HL-60 (cell line): ENCODE measurements around the gene POLR2I.
"Not testable (repeated sequence)": the region's sequence is repeated elsewhere in the genome, so short reads cannot be mapped to it uniquely, and the experiment has no call there.

Source experiments
- DNase-seq, 2 experiments: peaks; one replicate each; pipeline ENCODE4 v3.0.0-alpha.2; 2010 to 2020; ENCODE audit warnings: low read depth in 1 of 2, low spot score in 1 of 2
- H3K27ac ChIP-seq: fragments of 250-450 bp; sonication (Bioruptor Pico); replicated peaks from 2 replicates; pipeline ENCODE4 v1.5.1; 2020; ENCODE audit warnings: mild to moderate bottlenecking, moderate library complexity
- H3K27me3 ChIP-seq: fragments of 250-450 bp; sonication (Bioruptor Pico); 2 replicates; pipeline ENCODE4 v1.5.1; 2021; ENCODE audit warnings: mild to moderate bottlenecking, moderate library complexity; ENCODE audit not compliant: insufficient read depth, poor library complexity, severe bottlenecking
- H3K4me3 ChIP-seq: replicated peaks from 2 replicates; pipeline ENCODE4 v1.5.1; 2011; ENCODE audit warnings: mild to moderate bottlenecking, control low read depth, low read length; ENCODE audit not compliant: insufficient read depth
- GABPA ChIP-seq: IDR thresholded peaks from 2 replicates; pipeline ENCODE4 v1.6.1; 2012; ENCODE audit warnings: low read depth
- POLR2AphosphoS5 ChIP-seq: IDR thresholded peaks from 2 replicates; pipeline ENCODE4 v1.6.1; 2012; ENCODE audit warnings: low read depth
- SPI1 ChIP-seq: IDR thresholded peaks from 2 replicates; pipeline ENCODE4 v1.6.1; 2012; ENCODE audit warnings: low read depth, mild to moderate bottlenecking, borderline replicate concordance
- TF ChIP-seq, protein P1 (sequence below): IDR thresholded peaks from one replicate; pipeline ENCODE4 v1.5.1; 2011; ENCODE audit warnings: low read length, control low read depth, inconsistent platforms; ENCODE audit not compliant: insufficient read depth
- TF ChIP-seq, protein P2 (sequence below): IDR thresholded peaks from 2 replicates; pipeline ENCODE4 v1.6.1; 2012; ENCODE audit warnings: low read depth; ENCODE audit not compliant: insufficient replicate concordance

Gene POLR2I

DNA sequence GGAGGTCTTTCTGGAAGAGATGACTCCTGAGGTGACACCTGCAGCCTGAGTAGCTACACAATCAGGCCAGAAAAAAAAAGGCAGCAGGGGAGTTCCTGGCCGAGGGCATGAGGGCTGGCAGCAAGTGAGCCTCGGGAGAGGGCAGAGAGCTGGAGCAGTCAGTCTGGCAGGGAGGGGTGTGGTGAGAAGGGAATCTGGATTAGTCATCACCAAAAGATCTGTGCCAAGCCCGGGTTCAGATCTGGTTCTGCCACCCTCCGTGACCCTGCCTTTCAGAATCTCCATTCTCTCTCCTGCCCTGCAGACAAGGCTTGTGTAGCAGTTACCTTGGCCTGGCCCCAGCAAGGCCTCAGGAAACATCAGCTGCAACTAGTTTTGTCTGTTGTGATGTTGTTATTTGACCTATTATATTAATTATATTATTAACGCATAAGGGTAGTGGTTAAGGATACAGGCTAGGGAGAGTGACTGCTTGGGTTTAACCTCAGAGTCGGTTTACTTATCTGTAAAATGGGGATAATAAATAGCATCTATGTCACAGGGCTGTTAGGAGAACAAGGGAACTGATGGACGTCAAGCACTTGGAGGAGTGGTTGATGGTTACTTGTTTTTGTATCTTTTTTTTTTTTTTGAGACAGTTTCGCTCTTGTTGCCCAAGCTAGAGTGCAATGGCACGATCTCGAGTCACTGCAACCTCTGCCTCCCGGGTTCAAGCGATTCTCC lies 22.4 kb upstream of the POLR2I start:
- H3K27ac ChIP-seq: no peak overlapping the region

DNA sequence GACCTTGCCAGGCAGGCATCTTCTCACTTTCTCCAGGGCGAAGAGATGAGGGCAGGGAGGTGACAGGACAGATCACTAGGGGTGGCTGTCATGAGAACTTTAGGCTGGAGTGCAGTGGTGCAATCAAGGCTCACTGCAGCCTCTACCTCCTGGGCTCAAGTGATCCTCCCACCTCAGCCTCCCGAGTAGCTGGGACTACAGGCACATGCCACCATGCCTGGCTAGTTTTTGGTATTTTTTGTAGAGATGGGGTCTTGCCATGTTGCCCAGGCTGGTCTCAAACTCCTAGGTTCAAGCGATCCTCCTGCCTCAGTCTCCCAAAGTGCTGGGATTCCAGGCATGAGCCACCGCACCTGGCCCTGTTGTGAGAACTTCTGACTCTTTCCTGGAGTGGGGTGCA lies 20.2 kb upstream of the POLR2I start:
- not testable (repeated sequence) for H3K27me3 ChIP-seq, H3K4me3 ChIP-seq, H3K27ac ChIP-seq, DNase-seq

More for the DNA sequence above, 22.4 kb upstream of the POLR2I start:
- TF ChIP-seq, protein P1, sequence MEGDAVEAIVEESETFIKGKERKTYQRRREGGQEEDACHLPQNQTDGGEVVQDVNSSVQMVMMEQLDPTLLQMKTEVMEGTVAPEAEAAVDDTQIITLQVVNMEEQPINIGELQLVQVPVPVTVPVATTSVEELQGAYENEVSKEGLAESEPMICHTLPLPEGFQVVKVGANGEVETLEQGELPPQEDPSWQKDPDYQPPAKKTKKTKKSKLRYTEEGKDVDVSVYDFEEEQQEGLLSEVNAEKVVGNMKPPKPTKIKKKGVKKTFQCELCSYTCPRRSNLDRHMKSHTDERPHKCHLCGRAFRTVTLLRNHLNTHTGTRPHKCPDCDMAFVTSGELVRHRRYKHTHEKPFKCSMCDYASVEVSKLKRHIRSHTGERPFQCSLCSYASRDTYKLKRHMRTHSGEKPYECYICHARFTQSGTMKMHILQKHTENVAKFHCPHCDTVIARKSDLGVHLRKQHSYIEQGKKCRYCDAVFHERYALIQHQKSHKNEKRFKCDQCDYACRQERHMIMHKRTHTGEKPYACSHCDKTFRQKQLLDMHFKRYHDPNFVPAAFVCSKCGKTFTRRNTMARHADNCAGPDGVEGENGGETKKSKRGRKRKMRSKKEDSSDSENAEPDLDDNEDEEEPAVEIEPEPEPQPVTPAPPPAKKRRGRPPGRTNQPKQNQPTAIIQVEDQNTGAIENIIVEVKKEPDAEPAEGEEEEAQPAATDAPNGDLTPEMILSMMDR: no peak
- Histone ChIP-seq H3K27me3 (no peaks in the 10 kb centered on the region), H3K4me3 (no peak overlapping the region)
- DNase-seq: no peak

DNA sequence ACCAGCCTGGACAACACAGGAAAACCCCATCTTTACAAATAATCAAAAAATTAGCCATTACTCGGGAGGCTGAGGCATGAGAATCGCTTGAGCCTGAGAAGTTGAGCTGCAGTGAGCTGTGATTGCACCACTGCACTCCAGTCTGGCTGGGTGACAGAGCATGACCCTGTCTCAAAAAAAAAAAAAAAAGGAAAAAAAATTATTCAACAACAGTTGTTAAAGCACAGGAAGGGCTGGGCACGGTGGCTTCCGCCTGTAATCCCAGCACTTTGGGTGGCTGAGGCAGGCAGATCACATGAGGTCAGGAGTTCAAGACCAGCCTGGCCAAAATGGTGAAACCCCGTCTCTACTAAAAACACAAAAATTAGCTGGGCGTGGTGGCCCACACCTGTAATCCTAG lies 16.5 kb upstream of the POLR2I start:
- H3K27ac ChIP-seq, DNase-seq, H3K27me3 ChIP-seq, H3K4me3 ChIP-seq: not testable (repeated sequence)

DNA sequence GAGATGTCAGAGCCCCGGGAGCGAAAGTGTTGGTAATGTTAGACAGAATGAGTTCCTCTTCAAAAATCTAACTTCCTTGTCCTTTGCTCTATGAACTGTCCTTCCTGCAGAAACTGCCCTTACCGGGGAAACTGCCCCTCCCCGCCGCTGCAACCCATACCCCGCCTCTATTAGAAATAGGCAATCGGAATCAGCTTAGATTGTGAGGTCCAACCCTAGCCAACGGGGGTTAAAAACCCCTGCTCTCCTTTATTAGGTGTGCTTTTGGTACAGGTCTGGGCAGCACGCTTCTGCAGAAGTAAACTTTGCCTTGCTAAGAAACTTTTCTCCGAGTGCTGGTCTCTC lies 13.7 kb upstream of the POLR2I start:
- Histone ChIP-seq H3K27ac (peak overlapping the region; percentile 84), H3K27me3 (no peaks in the 10 kb centered on the region), H3K4me3 (peak overlapping the region; percentile 48)
- TF ChIP-seq, protein P1: no peak
- TF ChIP-seq POLR2AphosphoS5 (no peak), SPI1 (0 out of 2 replicates have a peak, but pooled peaks have one; percentile 4), GABPA (peak; percentile 2; the same call in 1 of the 2 replicates)
- TF ChIP-seq, protein P2, sequence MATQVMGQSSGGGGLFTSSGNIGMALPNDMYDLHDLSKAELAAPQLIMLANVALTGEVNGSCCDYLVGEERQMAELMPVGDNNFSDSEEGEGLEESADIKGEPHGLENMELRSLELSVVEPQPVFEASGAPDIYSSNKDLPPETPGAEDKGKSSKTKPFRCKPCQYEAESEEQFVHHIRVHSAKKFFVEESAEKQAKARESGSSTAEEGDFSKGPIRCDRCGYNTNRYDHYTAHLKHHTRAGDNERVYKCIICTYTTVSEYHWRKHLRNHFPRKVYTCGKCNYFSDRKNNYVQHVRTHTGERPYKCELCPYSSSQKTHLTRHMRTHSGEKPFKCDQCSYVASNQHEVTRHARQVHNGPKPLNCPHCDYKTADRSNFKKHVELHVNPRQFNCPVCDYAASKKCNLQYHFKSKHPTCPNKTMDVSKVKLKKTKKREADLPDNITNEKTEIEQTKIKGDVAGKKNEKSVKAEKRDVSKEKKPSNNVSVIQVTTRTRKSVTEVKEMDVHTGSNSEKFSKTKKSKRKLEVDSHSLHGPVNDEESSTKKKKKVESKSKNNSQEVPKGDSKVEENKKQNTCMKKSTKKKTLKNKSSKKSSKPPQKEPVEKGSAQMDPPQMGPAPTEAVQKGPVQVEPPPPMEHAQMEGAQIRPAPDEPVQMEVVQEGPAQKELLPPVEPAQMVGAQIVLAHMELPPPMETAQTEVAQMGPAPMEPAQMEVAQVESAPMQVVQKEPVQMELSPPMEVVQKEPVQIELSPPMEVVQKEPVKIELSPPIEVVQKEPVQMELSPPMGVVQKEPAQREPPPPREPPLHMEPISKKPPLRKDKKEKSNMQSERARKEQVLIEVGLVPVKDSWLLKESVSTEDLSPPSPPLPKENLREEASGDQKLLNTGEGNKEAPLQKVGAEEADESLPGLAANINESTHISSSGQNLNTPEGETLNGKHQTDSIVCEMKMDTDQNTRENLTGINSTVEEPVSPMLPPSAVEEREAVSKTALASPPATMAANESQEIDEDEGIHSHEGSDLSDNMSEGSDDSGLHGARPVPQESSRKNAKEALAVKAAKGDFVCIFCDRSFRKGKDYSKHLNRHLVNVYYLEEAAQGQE: no peak
- DNase-seq: peak in 1 of 2 experiments; percentile 70

DNA sequence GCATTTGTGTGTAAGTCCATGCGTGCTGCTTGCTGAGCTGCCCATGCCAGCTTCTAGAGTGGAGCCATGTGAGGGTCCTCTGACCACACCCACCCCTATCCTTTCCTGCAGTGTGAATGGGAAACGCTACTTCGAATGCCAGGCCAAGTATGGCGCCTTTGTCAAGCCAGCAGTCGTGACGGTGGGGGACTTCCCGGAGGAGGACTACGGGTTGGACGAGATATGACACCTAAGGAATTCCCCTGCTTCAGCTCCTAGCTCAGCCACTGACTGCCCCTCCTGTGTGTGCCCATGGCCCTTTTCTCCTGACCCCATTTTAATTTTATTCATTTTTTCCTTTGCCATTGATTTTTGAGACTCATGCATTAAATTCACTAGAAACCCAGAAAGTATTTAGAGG lies 10.9 kb upstream of the POLR2I start:
- Histone ChIP-seq H3K4me3 (no peak overlapping the region), H3K27me3 (no peaks in the 10 kb centered on the region), H3K27ac (no peak overlapping the region)
- TF ChIP-seq, protein P2: no peak
- TF ChIP-seq, protein P1: no peak
- TF ChIP-seq SPI1 (no peak), POLR2AphosphoS5 (no peak), GABPA (no peak)
- DNase-seq: no peak
